HCT116 (cell line): Measurements from ENCODE around the gene SOST. TPM values are rescaled to one million over a fixed set of nuclear protein-coding genes. Genes with fewer than 3 reads are reported as not detected.

Experiments
- ATAC-seq: fragments of 200-7000 bp; cut with Tn5 transposase; 2 replicates; pipeline ENCODE4 v1.9.1; 2020; ENCODE audit warnings: mild to moderate bottlenecking, moderate library complexity
- BruUV-seq: library from RNA; stranded (reverse); fragments of 400-500 nt; replicated peaks from 2 replicates; lab custom pipeline; 2021; lab: Mats Ljungman, UMichigan
- CTCF ChIA-PET: fragments of 300-600 bp; sonication (Branson Sonifier 250); formaldehyde crosslinking; loops from one replicate; lab custom pipeline; 2021; ENCODE audit warnings: antibody characterized with exemption; lab: Charles Lee
- POLR2A ChIA-PET: fragments of 300-600, 350-600 bp; sonication (Branson Sonifier 250); formaldehyde crosslinking; loops from one replicate; lab custom pipeline; 2021; ENCODE audit warnings: antibody characterized with exemption; lab: Charles Lee
- RAD21 ChIA-PET, 2 experiments: fragments of 300-600 bp; sonication (Branson Sonifier 250); formaldehyde crosslinking; loops; one replicate each; lab custom pipeline; 2023; ENCODE audit warnings: low total read pairs in 2 of 2; ENCODE audit not compliant: uncharacterized antibody in 2 of 2, unreplicated experiment in 2 of 2, low non-redundant PET in 1 of 2; lab: Charles Lee
- DNase-seq: peaks from one replicate; pipeline ENCODE4 v3.0.0-alpha.2; 2010; ENCODE audit warnings: low read depth, low spot score
- H2AFZ ChIP-seq: fragments of 200-600 bp; shearing (Covaris generic), sonication (generic); 2 replicates; pipeline ENCODE4 v1.6.1; 2017; ENCODE audit warnings: low read depth, mixed run types, mixed read lengths, antibody characterized with exemption, low read length; ENCODE audit not compliant: poor library complexity, severe bottlenecking
- H3K27ac ChIP-seq: 2 replicates; pipeline ENCODE4 v1.5.1; 2012; ENCODE audit warnings: low read depth, low read length
- H3K27me3 ChIP-seq: fragments of 200-600 bp; sonication (generic); 2 replicates; pipeline ENCODE4 v1.6.1; 2016; ENCODE audit warnings: mixed run types, low read length, mixed read lengths; ENCODE audit not compliant: insufficient read depth
- H3K36me3 ChIP-seq, 2 experiments: fragments of 200-500 bp in 1 of 2; fragments of 200-600 bp in 1 of 2; sonication (Bioruptor generic) in 1 of 2; sonication (generic) in 1 of 2; 2 replicates each; pipeline versions ENCODE4 v1.5.1 to v1.6.1; 2014 to 2016; ENCODE audit warnings: low read length in 2 of 2, inconsistent platforms in 1 of 2, mixed read lengths in 1 of 2, mixed run types in 1 of 2; ENCODE audit not compliant: insufficient read depth in 2 of 2, control insufficient read depth in 1 of 2
- H3K4me1 ChIP-seq, 2 experiments: fragments of 200-600 bp in 1 of 2; sonication (generic) in 1 of 2; 2 replicates each; pipeline versions ENCODE4 v1.5.1 to v1.6.1; 2012 to 2017; ENCODE audit warnings: low read length in 2 of 2, inconsistent platforms in 1 of 2, mild to moderate bottlenecking in 1 of 2, mixed read lengths in 1 of 2, mixed run types in 1 of 2, moderate library complexity in 1 of 2; ENCODE audit not compliant: insufficient read depth in 2 of 2, control insufficient read depth in 1 of 2
- H3K4me2 ChIP-seq: fragments of 200-600 bp; sonication (generic); 2 replicates; pipeline ENCODE4 v1.6.1; 2017; ENCODE audit warnings: mixed run types, low read length, mixed read lengths
- H3K4me3 ChIP-seq, 2 experiments: fragments of 200-600 bp in 1 of 2; sonication (generic) in 1 of 2; replicated peaks in 1 of 2; 2 replicates each; pipeline ENCODE4 v1.5.1; 2011 to 2016; ENCODE audit warnings: low read length in 2 of 2, control low read depth in 1 of 2, low read depth in 1 of 2, mild to moderate bottlenecking in 1 of 2, mixed read lengths in 1 of 2, mixed run types in 1 of 2
- H3K79me2 ChIP-seq: fragments of 200-600 bp; sonication (generic); 2 replicates; pipeline ENCODE4 v1.6.1; 2017; ENCODE audit warnings: mild to moderate bottlenecking, mixed run types, low read length, moderate library complexity, mixed read lengths; ENCODE audit not compliant: insufficient read depth
- H3K9ac ChIP-seq: fragments of 200-600 bp; sonication (generic); 2 replicates; pipeline ENCODE4 v1.6.1; 2016; ENCODE audit warnings: low read length, mixed read lengths
- H3K9me2 ChIP-seq: fragments of 200-600 bp; sonication (generic), shearing (Covaris generic); 2 replicates; pipeline ENCODE4 v1.6.1; 2017; ENCODE audit warnings: mixed run types, mild to moderate bottlenecking, moderate library complexity; ENCODE audit not compliant: insufficient read depth
- H3K9me3 ChIP-seq, 2 experiments: fragments of 200-500 bp in 1 of 2; fragments of 200-600 bp in 1 of 2; sonication (Bioruptor generic) in 1 of 2; sonication (generic) in 1 of 2; 2 replicates each; pipeline ENCODE4 v1.6.1; 2014 to 2017; ENCODE audit warnings: low read length in 2 of 2, mixed read lengths in 2 of 2, inconsistent platforms in 1 of 2, low read depth in 1 of 2, mild to moderate bottlenecking in 1 of 2, mixed run types in 1 of 2, moderate library complexity in 1 of 2; ENCODE audit not compliant: control insufficient read depth in 1 of 2, insufficient read depth in 1 of 2
- H4K20me1 ChIP-seq: fragments of 200-600 bp; sonication (generic), shearing (Covaris generic); 2 replicates; pipeline ENCODE4 v1.6.1; 2017; ENCODE audit warnings: mixed run types, mild to moderate bottlenecking, moderate library complexity; ENCODE audit not compliant: insufficient read depth
- ATF3 ChIP-seq: IDR thresholded peaks from 2 replicates; pipeline ENCODE4 v1.6.1; 2012
- CEBPB ChIP-seq: IDR thresholded peaks from 2 replicates; pipeline ENCODE4 v1.6.1; 2012; ENCODE audit warnings: low read depth
- ELF1 ChIP-seq: IDR thresholded peaks from 2 replicates; pipeline ENCODE4 v1.6.1; 2012; ENCODE audit warnings: low read depth, borderline replicate concordance
- POLR2AphosphoS5 ChIP-seq: IDR thresholded peaks from 2 replicates; pipeline ENCODE4 v1.6.1; 2011; ENCODE audit warnings: mild to moderate bottlenecking, low read depth, low read length, moderate library complexity
- TCF7L2 ChIP-seq: IDR thresholded peaks from 2 replicates; pipeline ENCODE4 v1.7.0; 2011; ENCODE audit warnings: borderline replicate concordance, inconsistent platforms; ENCODE audit not compliant: insufficient read depth, insufficient read length; ENCODE audit errors: extremely low read depth
- intact Hi-C: fragments of 100-400 bp; cut with micrococcal nuclease; formaldehyde crosslinking; loops from 2 replicates; pipeline ENCODE4 v1.10.0; 2022
- total RNA-seq: library from RNA; stranded (reverse); gene quantifications from one replicate; pipeline ENCODE4 v1.2.1, GENCODE V29; 2021; ENCODE audit not compliant: unreplicated experiment

The SOST gene
- total RNA-seq, 1 experiment from 2014 or later = not detected

- peaks cover 17 to 34% of the 10 kb centered on the region in 2 experiments for H3K36me3 ChIP-seq
- DNase-seq (no peak), ATAC-seq (no peak)
- ChIA-PET RAD21 (no interaction called here), POLR2A (no interaction called here), CTCF (no interaction called here)
- H3K4me3 ChIP-seq = no peak overlapping the region
- no peaks in the 10 kb centered on the region for H3K27me3 ChIP-seq
- no peaks in the 10 kb centered on the region for H3K9me2 ChIP-seq
- no peaks in the 10 kb centered on the region for H4K20me1 ChIP-seq
- BruUV-seq = no TSS peak
- H3K4me2 ChIP-seq = no peak overlapping the region
- H3K9me3 ChIP-seq = no peaks in the 10 kb centered on the region
- H2AFZ ChIP-seq = no peak overlapping the region
- H3K4me1 ChIP-seq = no peaks in the 10 kb centered on the region
- no peak for TF ChIP-seq ELF1
- no peak for TF ChIP-seq TCF7L2
- no peak for TF ChIP-seq POLR2AphosphoS5
- no peak for TF ChIP-seq CEBPB
- no peaks in the 10 kb centered on the region for H3K79me2 ChIP-seq
- H3K27ac ChIP-seq = no peak overlapping the region
- intact Hi-C loops = no loop called here
- no peak overlapping the region for H3K9ac ChIP-seq
Observed at GRCh38 chr17:43768943-43769342, 10.4 kb upstream of the SOST start.

GRCh38 chr17:43768382-43768781 lies 9.8 kb upstream of the SOST start:
- Histone ChIP-seq H4K20me1 (no peaks in the 10 kb centered on the region), H3K79me2 (no peaks in the 10 kb centered on the region), H3K4me2 (no peak overlapping the region), H3K9me3 (no peaks in the 10 kb centered on the region), H2AFZ (no peak overlapping the region), H3K27ac (no peak overlapping the region), H3K9ac (no peak overlapping the region), H3K4me1 (no peaks in the 10 kb centered on the region), H3K27me3 (no peaks in the 10 kb centered on the region), H3K4me3 (no peak overlapping the region), H3K36me3 (peaks cover 17 to 31% of the 10 kb centered on the region in 2 experiments), H3K9me2 (no peaks in the 10 kb centered on the region)
- BruUV-seq = no TSS peak
- ChIA-PET POLR2A (no interaction called here), RAD21 (no interaction called here), CTCF (interaction anchor here (1.4 to 3.6 kb wide), 3 partner anchors 10 to 184 kb away, joined by 3 to 47 read pairs (median 12); partner anchors contain the start of gene DUSP3)
- DNase-seq (no peak), ATAC-seq (no peak)
- intact Hi-C loops = no loop called here
- no peak for TF ChIP-seq ATF3
